Heart left ventricle (tissue), 16 donors: Measurements from ENCODE around the gene LHB. TPM values are rescaled to one million over a fixed set of nuclear protein-coding genes. Genes with fewer than 3 reads are reported as not detected.

Experiments used
- ATAC-seq, 4 donors: fragments of 200-7000 bp; cut with Tn5 transposase; one replicate each; pipeline ENCODE4 v1.9.1; 2020 to 2022; ENCODE audit warnings: moderate library complexity in 4 of 4, mild to moderate bottlenecking in 3 of 4, moderate number of reproducible peaks in 1 of 4
- DNase-seq, 5 donors: peaks; one replicate each; pipeline ENCODE4 v3.0.0-alpha.2; 2020
- H3K27ac ChIP-seq, 12 donors: fragments of 200-600 bp; sonication (generic) in 4 of 12; one replicate each; pipeline versions ENCODE4 v1.5.0 to v1.8.0; 2016 to 2022; ENCODE audit warnings: mild to moderate bottlenecking in 2 of 12
- H3K27me3 ChIP-seq, 9 donors: fragments of 200-600 bp; sonication (generic) in 2 of 9; one replicate each; pipeline versions ENCODE4 v1.5.1 to v1.8.0; 2016 to 2022; ENCODE audit warnings: mild to moderate bottlenecking in 3 of 9
- H3K36me3 ChIP-seq, 9 donors: fragments of 200-600 bp; sonication (generic) in 2 of 9; one replicate each; pipeline versions ENCODE4 v1.5.0 to v1.8.0; 2018 to 2022; ENCODE audit warnings: mild to moderate bottlenecking in 2 of 9
- H3K4me1 ChIP-seq, 12 donors: fragments of 200-600 bp; sonication (generic) in 4 of 12; one replicate each; pipeline versions ENCODE4 v1.5.0 to v1.8.0; 2016 to 2022; ENCODE audit warnings: mild to moderate bottlenecking in 3 of 12
- H3K4me3 ChIP-seq, 12 donors: fragments of 200-600 bp; sonication (generic) in 4 of 12; one replicate each; pipeline versions ENCODE4 v1.5.0 to v1.8.0; 2017 to 2022; ENCODE audit warnings: mild to moderate bottlenecking in 9 of 12, moderate library complexity in 4 of 12
- H3K9me3 ChIP-seq, 12 donors: fragments of 200-600 bp; sonication (generic) in 4 of 12; one replicate each; pipeline versions ENCODE4 v1.5.0 to v1.8.0; 2016 to 2022; ENCODE audit warnings: mild to moderate bottlenecking in 1 of 12
- POLR2A ChIP-seq, 2 donors: fragments of 450-650 bp; IDR thresholded peaks; one replicate each; pipeline ENCODE4 v1.6.1; 2017; ENCODE audit warnings: antibody characterized with exemption in 2 of 2, mild to moderate bottlenecking in 2 of 2, moderate library complexity in 2 of 2
- WGBS, 4 donors: extraction: QIAGEN DNeasy Blood & Tissue Kit in 2 of 4; methylation state at CpG; one replicate each; pipeline versions ENCODE4 v1.1.5 to v1.1.7; 2013 to 2018; 5-methylcytosine and 5-hydroxymethylcytosine counted together
- intact Hi-C, 10 donors: fragments of 100-400 bp; cut with DNase I; formaldehyde crosslinking; loops; one replicate each; pipeline versions ENCODE4 v1.11.1 to v1.14.2; 2022
- polyA plus RNA-seq, 2 donors: library from polyadenylated mRNA; stranded (reverse); fragments of 200-250 nt; gene quantifications; one replicate each; pipeline ENCODE4 v1.2.3, GENCODE V29; 2013
- total RNA-seq, 9 donors: library from RNA; depleted of rRNA in 2 of 9; stranded (reverse); fragments of >200 nt in 2 of 9; fragmentation: NEBNext Ultra II Directional in 3 of 9; extraction: Animal tissue kit (Norgen Biotek cat#: 25700) in 3 of 9; gene quantifications; one replicate each; pipeline versions ENCODE4 v1.1.0 to v1.2.4, GENCODE V29; 2016 to 2023
- TF ChIP-seq, protein P1 (sequence below), 12 donors: fragments of 200-600 bp; sonication (generic) in 4 of 12; IDR thresholded peaks; one replicate each; pipeline versions ENCODE4 v1.5.0 to v1.8.0; 2018 to 2022; ENCODE audit warnings: antibody characterized with exemption in 12 of 12, mild to moderate bottlenecking in 5 of 12
- donor health status: ischemic (EF 13 %, LVEDD 7.1; RV severe dilation, severe dysfunction).
- donor health status: healthy with polysubstance abuse.
- donor health status: DM: no; HTN: yes; CAD: no.
- donor health status: DM: no; HTN: no; CAD: no.
- donor health status: ischemic (EF 25% LVEDD 6.9; RV normal size, moderate dysfunction).
- donor health status: ischemic (EF 25% LVEDD 5.7; RV mildly dilated, moderate dysfunction).
- donor health status: healthy.
- donor health status: DM: yes; HTN: yes; CAD: no.
- donor health status: ischemic (EF 35%, LVEDD 5.7; RV mildly dilated, moderate dysfunction).
- donor health status: nonischemic (EF 11% LVEDD 7.7; RV severe dilation, severe dysfunction).
- donor health status: DM: yes; HTN: yes; CAD: no.
- donor health status: PGD.
- donor health status: ischemic (EF 29% LVEDD 5.4; RV normal size, mild dysfunction).
- donor health status: nonischemic (EF 23%, LVEDD 6.1; RV moderate dilation, normal function).

The LHB gene
- total and polyA plus RNA-seq, 11 donors, result not detected

DNA sequence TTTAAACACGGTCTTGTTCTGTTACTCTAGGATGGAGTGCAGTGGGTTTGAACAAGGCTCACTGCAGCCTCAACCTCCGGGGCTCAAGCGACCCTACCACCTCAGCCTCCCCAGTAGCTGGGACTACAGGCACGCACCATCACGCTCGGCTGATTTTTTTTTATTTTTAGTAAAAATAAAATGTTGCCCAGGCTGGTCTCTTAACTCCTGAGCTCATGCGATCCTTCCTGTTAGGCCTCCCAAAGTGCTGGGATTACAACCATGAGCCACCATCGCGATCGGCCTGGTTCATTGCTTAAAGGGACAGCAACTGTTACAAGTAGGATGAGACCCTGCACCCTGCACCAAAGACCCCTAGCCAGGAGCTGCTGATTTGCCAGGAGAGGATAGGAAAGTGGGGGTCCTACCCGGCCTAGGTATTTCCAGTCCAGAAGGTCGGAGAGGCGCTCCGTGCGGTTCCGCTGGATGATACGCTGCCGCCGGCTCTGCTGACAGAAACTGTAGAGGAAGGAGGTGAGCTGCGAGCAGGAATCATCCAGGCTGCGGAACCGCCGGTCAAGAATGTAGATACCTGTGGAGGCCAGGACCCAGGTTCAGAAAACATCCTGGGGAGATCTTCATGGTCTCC, 46.6 kb downstream of the LHB start:
- Histone ChIP-seq H3K27me3 (no peaks in the 10 kb centered on the region), H3K27ac (peak overlapping the region in 5 of 12 donors; percentile 2 to 23 (median 16)), H3K36me3 (peaks cover 0 to 92% (median 76%) of the 10 kb centered on the region in 9 donors), H3K4me1 (peaks cover 5 to 49% (median 31%) of the 10 kb centered on the region in 12 donors), H3K4me3 (no peak overlapping the region), H3K9me3 (no peaks in the 10 kb centered on the region)
- intact Hi-C loops, result loop anchor here in 8 of 10 donors (2.0 to 10.0 kb wide), 8 partner anchors 133 to 333 kb away; partner anchors contain the start of genes CA11 (in 1 of the 8), DBP (in 1 of the 8) and HSD17B14 (in 1 of the 8)
- TF ChIP-seq POLR2A (IDR thresholded peaks at IDR 0.05), result no peak
- TF ChIP-seq, protein P1, sequence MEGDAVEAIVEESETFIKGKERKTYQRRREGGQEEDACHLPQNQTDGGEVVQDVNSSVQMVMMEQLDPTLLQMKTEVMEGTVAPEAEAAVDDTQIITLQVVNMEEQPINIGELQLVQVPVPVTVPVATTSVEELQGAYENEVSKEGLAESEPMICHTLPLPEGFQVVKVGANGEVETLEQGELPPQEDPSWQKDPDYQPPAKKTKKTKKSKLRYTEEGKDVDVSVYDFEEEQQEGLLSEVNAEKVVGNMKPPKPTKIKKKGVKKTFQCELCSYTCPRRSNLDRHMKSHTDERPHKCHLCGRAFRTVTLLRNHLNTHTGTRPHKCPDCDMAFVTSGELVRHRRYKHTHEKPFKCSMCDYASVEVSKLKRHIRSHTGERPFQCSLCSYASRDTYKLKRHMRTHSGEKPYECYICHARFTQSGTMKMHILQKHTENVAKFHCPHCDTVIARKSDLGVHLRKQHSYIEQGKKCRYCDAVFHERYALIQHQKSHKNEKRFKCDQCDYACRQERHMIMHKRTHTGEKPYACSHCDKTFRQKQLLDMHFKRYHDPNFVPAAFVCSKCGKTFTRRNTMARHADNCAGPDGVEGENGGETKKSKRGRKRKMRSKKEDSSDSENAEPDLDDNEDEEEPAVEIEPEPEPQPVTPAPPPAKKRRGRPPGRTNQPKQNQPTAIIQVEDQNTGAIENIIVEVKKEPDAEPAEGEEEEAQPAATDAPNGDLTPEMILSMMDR (IDR thresholded peaks at IDR 0.05), result no peak
- DNase-seq (no peak), ATAC-seq (no peak)
- WGBS, 4 donors, result 85 to 90% (median 89%) methylated on average over 22 to 23 of the region's 23 CpGs

DNA sequence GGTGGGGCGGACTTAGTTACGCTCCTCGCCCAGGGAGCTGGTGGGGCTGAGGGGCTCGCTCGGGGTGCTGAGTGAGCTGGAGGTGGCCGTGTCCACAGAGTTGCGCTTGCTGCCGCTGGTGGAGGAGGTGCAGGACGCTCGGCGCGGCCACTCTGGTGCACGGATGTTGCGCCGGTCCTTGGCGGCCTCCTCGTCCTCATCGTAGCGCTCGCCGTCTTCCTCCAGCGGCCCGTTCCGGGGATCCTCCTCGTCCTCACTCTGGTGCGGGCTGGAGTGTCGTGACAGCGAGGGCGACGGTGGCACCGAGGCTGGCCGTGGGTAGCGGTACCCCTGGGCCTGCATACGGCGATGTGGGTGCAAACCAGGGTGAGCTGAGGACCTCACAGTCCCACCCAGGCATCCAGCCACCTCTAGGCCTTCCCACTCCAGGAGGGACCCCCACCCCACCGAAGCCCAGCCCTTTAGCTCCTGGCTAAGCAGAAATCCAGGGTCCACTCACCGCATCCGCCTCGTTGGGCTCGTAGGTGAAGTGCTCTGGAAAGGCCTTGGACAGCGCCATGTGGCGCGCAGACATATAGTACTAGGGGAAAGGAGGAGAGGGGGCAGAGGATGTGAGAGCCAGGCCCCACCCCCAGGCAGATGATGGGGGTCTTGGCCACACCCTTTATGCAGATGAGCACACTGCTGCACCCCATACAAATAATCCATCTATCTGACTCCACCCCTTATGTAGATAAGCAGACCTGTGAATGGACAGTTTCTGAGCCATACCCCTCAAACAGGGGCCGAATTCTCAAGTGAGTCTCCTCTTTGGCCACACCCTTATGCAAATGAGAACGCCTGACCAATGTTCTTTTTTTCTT, 47.4 kb downstream of the LHB start:
- 93 to 95% (median 93%) methylated on average over 41 to 45 of the region's 45 CpGs for WGBS, 4 donors
- Histone ChIP-seq H3K27me3 (no peaks in the 10 kb centered on the region), H3K9me3 (no peaks in the 10 kb centered on the region), H3K27ac (peak overlapping the region in 3 of 12 donors; percentile 10 to 51 (median 24)), H3K36me3 (peaks cover 0 to 85% (median 73%) of the 10 kb centered on the region in 9 donors), H3K4me3 (no peak overlapping the region), H3K4me1 (peaks cover 5 to 53% (median 34%) of the 10 kb centered on the region in 12 donors)
- intact Hi-C loops, result loop anchor here (2.0 to 10.0 kb wide), 11 partner anchors 65 to 332 kb away; partner anchors contain the start of genes PPP1R15A (in 3 of the 10), CA11 (in 2 of the 10), NUCB1 (in 2 of the 10) and DBP (in 1 of the 10)
- TF ChIP-seq POLR2A (IDR thresholded peaks at IDR 0.05), result no peak
- TF ChIP-seq, protein P1 (IDR thresholded peaks at IDR 0.05), result no peak
- no peak for ATAC-seq
- no peak for DNase-seq

DNA sequence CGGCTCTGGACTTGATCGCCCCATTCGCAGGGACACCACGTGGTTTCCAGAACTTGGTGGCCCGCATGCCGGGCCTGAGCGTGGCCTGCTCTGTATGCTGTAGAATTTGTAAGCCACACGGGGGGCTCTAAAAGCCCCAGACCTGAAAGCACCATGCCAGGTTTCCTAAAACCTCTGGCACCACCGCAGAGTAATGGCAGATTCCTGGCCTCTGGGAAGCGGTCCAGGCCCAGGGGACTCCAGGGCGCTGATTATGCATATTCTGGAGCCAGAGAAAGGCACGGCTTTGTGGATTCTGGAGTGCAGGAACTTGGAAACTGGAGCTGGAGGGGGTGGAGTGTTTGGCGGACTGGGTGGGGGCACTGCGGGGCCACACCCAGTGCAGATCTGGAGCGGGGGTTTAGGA, 48.1 kb downstream of the LHB start:
- H3K9me3 ChIP-seq, result no peaks in the 10 kb centered on the region
- H3K27me3 ChIP-seq, result no peaks in the 10 kb centered on the region
- WGBS, 4 donors, result 49 to 83% (median 77%) methylated on average over 8 to 15 of the region's 15 CpGs
- TF ChIP-seq, protein P1 (IDR thresholded peaks at IDR 0.05), result no peak
- no peak for TF ChIP-seq POLR2A (IDR thresholded peaks at IDR 0.05)
- ATAC-seq, result no peak
- peaks cover 10 to 60% (median 41%) of the 10 kb centered on the region in 12 donors for H3K4me1 ChIP-seq
- peaks cover 0 to 78% (median 66%) of the 10 kb centered on the region in 9 donors for H3K36me3 ChIP-seq
- H3K27ac ChIP-seq, result peak overlapping the region in 10 of 12 donors; percentile 1 to 97 (median 52)
- H3K4me3 ChIP-seq, result no peak overlapping the region
- no peak for DNase-seq
- intact Hi-C loops, result loop anchor here in 6 of 10 donors (5.0 to 10.0 kb wide), 5 partner anchors 64 to 324 kb away; partner anchors contain the start of genes PPP1R15A (in 3 of the 6), NUCB1 (in 2 of the 6) and CA11 (in 1 of the 6)
